ENCODE measurements around the gene AP2A2.

DNA sequence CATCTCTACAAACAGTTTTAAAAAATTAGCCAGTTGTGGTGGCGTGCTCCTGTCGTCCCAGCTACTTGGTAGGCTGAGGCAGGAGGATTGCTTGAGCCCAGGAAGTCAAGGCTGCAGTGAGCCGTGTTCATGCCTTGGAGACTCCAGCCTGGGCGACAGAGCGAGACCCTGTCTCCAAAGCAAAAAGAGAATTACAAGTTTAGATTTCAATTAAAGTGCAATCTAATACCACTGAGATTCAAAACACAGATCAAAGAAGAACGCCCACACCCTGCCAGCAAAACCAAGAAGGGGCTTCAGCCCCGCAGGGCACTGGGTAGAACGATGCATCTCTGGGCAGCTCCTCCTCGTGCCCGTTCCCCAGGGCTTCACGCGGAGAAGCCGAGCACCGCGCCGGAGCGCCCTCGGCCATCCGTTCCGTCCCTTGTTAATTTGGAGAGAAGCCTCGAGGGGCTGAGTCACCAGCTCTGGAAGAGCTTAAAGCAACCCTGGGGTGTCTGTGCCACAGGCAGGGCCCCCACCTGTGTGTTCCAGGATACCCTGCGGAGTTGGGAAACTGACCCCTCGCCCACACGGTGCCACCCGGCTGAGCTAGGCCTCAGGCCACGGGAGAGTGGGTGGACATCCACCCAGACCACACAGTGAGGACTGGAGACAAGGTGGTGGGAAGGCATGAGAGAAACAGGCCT is 47.0 kb downstream of the AP2A2 start:
- TF ChIP-seq, protein P1, sequence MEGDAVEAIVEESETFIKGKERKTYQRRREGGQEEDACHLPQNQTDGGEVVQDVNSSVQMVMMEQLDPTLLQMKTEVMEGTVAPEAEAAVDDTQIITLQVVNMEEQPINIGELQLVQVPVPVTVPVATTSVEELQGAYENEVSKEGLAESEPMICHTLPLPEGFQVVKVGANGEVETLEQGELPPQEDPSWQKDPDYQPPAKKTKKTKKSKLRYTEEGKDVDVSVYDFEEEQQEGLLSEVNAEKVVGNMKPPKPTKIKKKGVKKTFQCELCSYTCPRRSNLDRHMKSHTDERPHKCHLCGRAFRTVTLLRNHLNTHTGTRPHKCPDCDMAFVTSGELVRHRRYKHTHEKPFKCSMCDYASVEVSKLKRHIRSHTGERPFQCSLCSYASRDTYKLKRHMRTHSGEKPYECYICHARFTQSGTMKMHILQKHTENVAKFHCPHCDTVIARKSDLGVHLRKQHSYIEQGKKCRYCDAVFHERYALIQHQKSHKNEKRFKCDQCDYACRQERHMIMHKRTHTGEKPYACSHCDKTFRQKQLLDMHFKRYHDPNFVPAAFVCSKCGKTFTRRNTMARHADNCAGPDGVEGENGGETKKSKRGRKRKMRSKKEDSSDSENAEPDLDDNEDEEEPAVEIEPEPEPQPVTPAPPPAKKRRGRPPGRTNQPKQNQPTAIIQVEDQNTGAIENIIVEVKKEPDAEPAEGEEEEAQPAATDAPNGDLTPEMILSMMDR (IDR thresholded peaks at IDR 0.05 in 4 of 5, conservative IDR thresholded peaks at IDR 0.05 in 1 of 5), result no peak
- no peak for TF ChIP-seq POLR2A (IDR thresholded peaks at IDR 0.05)
